Spinal cord (tissue), 10 donors: ENCODE data around the gene FBXW12. TPM values are rescaled to one million over a fixed set of nuclear protein-coding genes. Genes with fewer than 3 reads are reported as not detected.

Source experiments
- DNase-seq, 6 donors: peaks; one replicate each; pipeline versions ENCODE4 v3.0.0 to v3.0.0-alpha.2; 2013 to 2015; ENCODE audit warnings: low spot score in 6 of 6, low read depth in 4 of 6
- H3K27ac ChIP-seq: one replicate; pipeline ENCODE4 v1.5.1; 2013; ENCODE audit warnings: low read depth, low read length, control low read depth
- H3K27me3 ChIP-seq: one replicate; pipeline ENCODE4 v1.6.1; 2013; ENCODE audit warnings: low read length; ENCODE audit not compliant: control insufficient read depth, insufficient read depth
- H3K36me3 ChIP-seq: one replicate; pipeline ENCODE4 v1.6.1; 2013; ENCODE audit warnings: low read length; ENCODE audit not compliant: control insufficient read depth, insufficient read depth
- H3K4me1 ChIP-seq: one replicate; pipeline ENCODE4 v1.6.1; 2013; ENCODE audit warnings: low read length; ENCODE audit not compliant: control insufficient read depth, insufficient read depth
- H3K4me3 ChIP-seq: one replicate; pipeline ENCODE4 v1.5.1; 2013; ENCODE audit warnings: low read depth, low read length, control low read depth
- H3K9me3 ChIP-seq: one replicate; pipeline ENCODE4 v1.6.1; 2013; ENCODE audit warnings: low read length; ENCODE audit not compliant: control insufficient read depth, insufficient read depth
- WGBS: methylation state at CpG from one replicate; pipeline ENCODE4 v1.1.5; 2013; ENCODE audit warnings: missing lambda C conversion rate; ENCODE audit not compliant: insufficient coverage; 5-methylcytosine and 5-hydroxymethylcytosine counted together
- polyA plus RNA-seq, 2 donors: library from polyadenylated mRNA; unstranded; fragments of 120-200 nt; gene quantifications; one replicate each; pipeline ENCODE4 v1.2.1, GENCODE V29; 2013; ENCODE audit not compliant: insufficient read length in 2 of 2
- total RNA-seq, 2 donors: library from RNA; depleted of rRNA in 1 of 2; stranded (reverse); fragments of 120-200 nt in 1 of 2; fragments of >200 nt in 1 of 2; gene quantifications; one replicate each; pipeline versions ENCODE4 v1.2.3 to v1.2.4, GENCODE V29; 2013 to 2014
- donor health status: healthy.

The FBXW12 gene
- total and polyA plus RNA-seq, 4 donors, result 0.54 to 1.5 (median 0.80) TPM

DNA sequence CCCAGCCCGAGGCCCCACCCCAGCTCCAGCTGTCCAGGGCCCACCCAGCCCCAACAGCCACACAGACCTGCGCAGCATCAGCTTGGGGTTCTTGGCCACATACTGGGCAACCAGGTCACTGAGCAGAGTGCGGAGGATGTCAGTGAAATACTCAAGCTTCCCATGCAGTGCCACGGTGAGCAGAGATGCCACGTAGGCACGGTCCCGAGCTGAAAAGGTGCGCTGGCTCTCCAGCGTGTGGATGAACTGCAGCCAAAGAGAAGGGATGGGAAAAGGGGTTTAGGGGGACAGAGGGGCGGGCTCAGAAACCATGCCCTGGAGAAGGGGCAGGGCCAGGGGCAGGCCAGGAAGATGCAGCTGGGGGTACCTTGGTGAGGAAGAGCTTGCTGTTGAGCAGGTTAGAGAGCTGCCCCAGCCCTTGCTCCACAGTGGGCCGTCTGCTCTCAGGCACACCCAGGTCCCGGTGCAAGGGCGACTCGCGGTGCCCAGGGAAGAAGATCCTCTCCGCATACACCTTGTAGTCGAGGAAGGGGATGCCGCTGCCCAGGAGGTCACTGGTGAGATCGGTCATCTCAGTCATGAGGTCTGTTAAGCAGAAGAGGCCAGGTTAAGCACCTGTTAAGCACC lies 40.5 kb downstream of the FBXW12 start:
- no peak overlapping the region for H3K4me3 ChIP-seq
- no peak overlapping the region for H3K27ac ChIP-seq
- no peaks in the 10 kb centered on the region for H3K9me3 ChIP-seq
- 96% methylated on average over 19 of the region's 19 CpGs for WGBS
- no peaks in the 10 kb centered on the region for H3K4me1 ChIP-seq
- no peaks in the 10 kb centered on the region for H3K27me3 ChIP-seq
- H3K36me3 ChIP-seq, result peaks cover 97% of the 10 kb centered on the region
- DNase-seq, result no peak

DNA sequence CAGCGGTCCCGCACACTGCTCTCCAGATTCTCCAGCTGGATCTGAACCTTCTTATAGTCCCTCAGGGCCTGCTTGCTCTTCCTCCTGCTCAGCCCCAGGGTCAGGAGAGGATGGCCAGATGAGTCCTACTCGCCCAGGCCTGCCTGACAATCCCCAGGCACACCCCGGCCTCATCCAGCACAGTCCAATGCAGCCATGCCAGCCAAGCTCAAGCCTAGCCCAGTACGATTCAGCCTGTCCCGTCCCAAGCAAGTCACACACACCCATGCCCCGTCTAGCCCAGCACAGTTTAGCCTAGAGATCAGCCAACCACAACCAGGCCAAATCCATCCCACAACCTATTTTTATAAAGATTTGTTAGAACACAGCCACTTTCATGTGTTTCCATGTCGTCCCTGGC lies 41.1 kb downstream of the FBXW12 start:
- no peak for DNase-seq
- Histone ChIP-seq H3K9me3 (no peaks in the 10 kb centered on the region), H3K36me3 (peaks cover 98% of the 10 kb centered on the region), H3K27ac (no peak overlapping the region), H3K4me1 (no peaks in the 10 kb centered on the region), H3K4me3 (no peak overlapping the region), H3K27me3 (no peaks in the 10 kb centered on the region)
- WGBS, result 94% methylated on average over 8 of the region's 8 CpGs

DNA sequence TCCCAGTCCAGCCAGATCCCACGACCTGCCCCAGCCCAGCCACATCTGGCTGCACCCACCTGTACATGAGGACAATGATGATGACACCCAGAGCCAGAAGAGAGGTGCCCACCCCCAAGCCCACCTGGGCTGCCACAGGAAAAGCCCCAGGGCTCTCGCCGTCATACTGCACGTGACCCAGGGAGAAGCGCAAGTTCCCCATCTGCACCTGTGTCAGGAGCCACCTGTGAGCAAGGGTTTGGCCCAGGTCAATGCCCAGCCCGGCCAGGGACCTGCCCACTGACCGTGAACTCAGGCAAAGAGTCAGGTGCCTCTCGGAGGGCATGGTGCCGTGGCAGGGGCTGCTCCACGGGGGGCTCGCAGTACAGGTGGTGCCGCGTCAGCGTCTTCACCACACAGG lies 41.6 kb downstream of the FBXW12 start:
- no peaks in the 10 kb centered on the region for H3K9me3 ChIP-seq
- H3K27me3 ChIP-seq, result no peaks in the 10 kb centered on the region
- H3K27ac ChIP-seq, result no peak overlapping the region
- no peaks in the 10 kb centered on the region for H3K4me1 ChIP-seq
- H3K4me3 ChIP-seq, result no peak overlapping the region
- 94% methylated on average over 14 of the region's 14 CpGs for WGBS
- DNase-seq, result no peak
- H3K36me3 ChIP-seq, result peaks cover 98% of the 10 kb centered on the region

DNA sequence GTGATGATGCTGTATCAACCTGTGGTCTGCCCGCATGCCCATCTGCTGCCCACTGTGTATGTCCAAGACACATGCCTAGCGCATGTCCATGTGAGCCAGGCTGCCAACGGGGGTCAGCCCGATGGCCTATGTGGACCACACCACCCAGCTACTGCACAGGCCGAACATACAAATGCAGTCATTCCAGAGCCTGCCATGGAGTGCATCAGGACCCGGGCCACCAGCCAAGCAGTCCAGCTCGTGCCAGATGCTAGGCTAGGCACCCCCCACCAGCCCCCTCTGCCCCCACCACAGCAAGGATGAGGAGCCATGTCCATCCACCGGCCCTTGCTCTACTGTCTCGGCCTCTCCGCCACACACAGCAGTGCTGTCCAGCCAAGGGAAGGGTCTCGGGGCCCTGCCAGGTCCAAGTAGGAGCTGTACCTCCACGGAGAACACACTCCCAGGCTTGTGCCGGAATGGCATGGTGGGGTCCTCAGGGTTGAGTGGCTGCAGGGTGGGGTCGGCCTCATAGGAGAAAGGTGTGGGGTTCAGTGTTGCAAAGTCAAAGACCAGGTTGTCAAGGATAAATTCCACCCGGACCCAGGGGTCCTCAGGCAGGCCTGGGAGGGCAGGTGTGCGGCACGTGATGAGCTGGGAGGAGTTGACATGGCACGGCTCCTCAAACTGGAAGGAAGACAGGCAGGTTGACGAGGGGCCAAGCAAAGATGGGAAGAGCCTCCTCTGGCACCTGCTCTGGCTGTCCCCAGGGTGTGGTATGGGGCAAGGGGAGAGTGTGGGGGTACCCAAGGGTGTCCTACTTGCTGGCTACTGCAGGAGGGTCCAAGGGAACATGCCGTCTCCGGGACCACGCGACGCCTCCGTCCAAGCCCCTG lies 42.6 kb downstream of the FBXW12 start:
- DNase-seq, result peak in 1 of 6 donors; percentile 21
- Histone ChIP-seq H3K4me3 (no peak overlapping the region), H3K4me1 (no peaks in the 10 kb centered on the region), H3K27ac (no peak overlapping the region), H3K36me3 (peaks cover 98% of the 10 kb centered on the region), H3K9me3 (no peaks in the 10 kb centered on the region), H3K27me3 (no peaks in the 10 kb centered on the region)
- 88% methylated on average over 25 of the region's 25 CpGs for WGBS

DNA sequence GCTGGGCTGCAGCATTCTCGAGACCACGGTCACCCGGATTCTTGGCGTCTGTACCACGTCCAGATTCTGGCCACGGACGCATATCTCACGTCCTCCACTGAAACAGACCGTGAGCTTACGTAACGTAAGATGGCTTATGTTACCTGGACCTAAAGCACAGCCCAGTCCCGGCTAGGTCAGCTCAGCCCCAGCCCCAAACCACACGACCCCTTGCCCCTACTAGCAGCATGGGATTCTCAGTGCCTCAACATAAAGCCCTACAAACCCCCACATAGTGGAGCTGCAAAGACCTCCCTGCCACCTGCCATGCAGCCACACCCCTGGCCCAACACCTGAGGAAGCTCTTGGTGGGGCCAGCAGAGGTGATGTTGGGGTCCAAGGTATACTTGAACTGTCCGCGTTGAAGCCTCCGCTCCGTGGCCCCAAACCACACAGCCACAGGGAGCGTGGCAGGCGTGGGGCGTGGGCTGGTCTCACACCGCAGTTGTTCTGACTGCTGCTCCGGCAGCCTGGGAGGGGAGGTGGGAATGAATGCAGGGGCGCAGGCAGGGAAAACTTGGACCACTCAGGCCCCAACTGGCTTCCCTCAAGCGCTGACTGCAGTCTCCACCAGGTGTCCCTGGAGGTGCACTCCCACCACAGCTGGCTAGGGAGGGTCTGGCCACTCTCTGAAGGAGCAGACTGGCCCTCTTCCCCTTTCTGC lies 43.4 kb downstream of the FBXW12 start:
- H3K27ac ChIP-seq, result no peak overlapping the region
- no peak overlapping the region for H3K4me3 ChIP-seq
- DNase-seq, result no peak
- WGBS, result 97% methylated on average over 24 of the region's 24 CpGs
- no peaks in the 10 kb centered on the region for H3K4me1 ChIP-seq
- peaks cover 98% of the 10 kb centered on the region for H3K36me3 ChIP-seq
- no peaks in the 10 kb centered on the region for H3K9me3 ChIP-seq
- no peaks in the 10 kb centered on the region for H3K27me3 ChIP-seq

DNA sequence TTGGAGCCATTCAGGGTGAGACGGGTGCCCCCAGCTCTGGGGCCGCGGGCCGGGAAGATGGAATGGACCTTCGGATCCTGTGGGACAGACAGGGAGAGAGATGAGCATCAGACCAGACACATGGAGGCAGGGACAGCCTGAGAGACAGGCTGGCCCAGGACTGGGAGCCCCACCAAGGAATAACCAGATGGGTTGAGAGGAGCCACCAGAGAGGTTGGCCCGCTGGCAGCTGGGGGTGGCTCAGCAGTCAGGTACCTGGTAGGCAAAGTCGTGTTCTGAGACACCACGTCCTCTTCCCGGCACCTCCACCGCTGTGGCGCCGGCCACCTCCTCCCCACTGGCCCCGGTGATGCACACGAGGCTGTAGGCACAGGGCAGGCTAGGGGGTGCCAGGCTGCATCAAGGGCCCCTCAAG lies 44.1 kb downstream of the FBXW12 start:
- WGBS, result 93% methylated on average over 14 of the region's 14 CpGs
- no peaks in the 10 kb centered on the region for H3K27me3 ChIP-seq
- H3K4me1 ChIP-seq, result no peaks in the 10 kb centered on the region
- H3K27ac ChIP-seq, result no peak overlapping the region
- H3K4me3 ChIP-seq, result no peak overlapping the region
- peaks cover 98% of the 10 kb centered on the region for H3K36me3 ChIP-seq
- H3K9me3 ChIP-seq, result no peaks in the 10 kb centered on the region
- no peak for DNase-seq

DNA sequence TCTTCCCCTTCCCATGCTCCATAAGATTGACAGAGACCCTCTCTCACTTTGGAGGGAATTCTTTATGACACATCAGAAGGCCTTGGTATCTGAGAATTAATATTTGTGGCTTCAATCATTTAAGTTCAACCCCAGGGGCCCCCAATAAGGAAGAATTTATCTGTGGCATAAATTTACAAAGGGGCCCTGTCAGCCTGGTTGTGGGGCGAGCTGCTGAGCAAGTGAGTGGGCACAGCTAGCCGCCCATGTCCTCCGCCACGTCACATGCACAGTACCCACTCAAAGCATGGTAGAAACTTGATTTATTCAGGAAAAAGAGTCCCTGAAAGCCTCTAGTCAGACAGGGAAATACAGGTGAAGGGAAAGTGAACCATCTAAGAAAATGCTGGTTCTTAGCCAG lies 44.5 kb downstream of the FBXW12 start:
- H3K9me3 ChIP-seq, result no peaks in the 10 kb centered on the region
- DNase-seq, result no peak
- 87% methylated on average over 3 of the region's 4 CpGs for WGBS

DNA sequence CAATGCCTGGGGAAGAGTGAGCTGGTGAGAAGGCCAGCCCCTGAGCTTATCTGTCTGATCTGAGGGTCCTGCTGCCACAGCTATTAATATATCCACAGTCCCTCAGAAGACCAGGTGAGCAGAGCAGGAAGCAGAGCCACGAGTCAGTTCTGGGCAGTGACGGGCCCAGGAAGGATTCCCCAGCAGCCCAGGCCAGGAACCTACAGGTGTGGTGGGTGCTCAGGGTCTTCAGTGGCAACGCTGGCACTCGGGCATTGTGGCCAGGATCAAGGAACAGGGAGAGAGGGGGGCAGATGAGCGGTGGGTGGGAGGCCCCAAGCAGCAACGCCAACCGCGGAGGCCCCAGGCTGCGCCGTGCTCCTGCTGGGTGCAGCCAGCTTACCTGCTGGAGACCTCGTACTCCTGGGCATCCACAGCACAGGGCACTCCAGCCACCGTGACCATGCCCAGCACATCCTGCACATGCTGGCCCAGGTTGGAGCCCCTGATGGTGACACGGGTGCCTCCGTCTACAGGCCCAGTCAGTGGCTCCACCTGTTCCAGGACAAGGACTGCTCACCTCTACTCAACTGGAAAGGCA lies 45.6 kb downstream of the FBXW12 start:
- 95% methylated on average over 13 of the region's 14 CpGs for WGBS
- H3K4me1 ChIP-seq, result peaks cover 1% of the 10 kb centered on the region
- H3K4me3 ChIP-seq, result no peak overlapping the region
- DNase-seq, result no peak
- H3K27ac ChIP-seq, result no peak overlapping the region
- H3K36me3 ChIP-seq, result peaks cover 97% of the 10 kb centered on the region
- H3K9me3 ChIP-seq, result no peaks in the 10 kb centered on the region
- H3K27me3 ChIP-seq, result no peaks in the 10 kb centered on the region

More for the DNA sequence above, 44.5 kb downstream of the FBXW12 start:
- no peaks in the 10 kb centered on the region for H3K4me1 ChIP-seq
- no peak overlapping the region for H3K4me3 ChIP-seq
- H3K27ac ChIP-seq, result no peak overlapping the region
- H3K36me3 ChIP-seq, result peaks cover 97% of the 10 kb centered on the region
- H3K27me3 ChIP-seq, result no peaks in the 10 kb centered on the region

DNA sequence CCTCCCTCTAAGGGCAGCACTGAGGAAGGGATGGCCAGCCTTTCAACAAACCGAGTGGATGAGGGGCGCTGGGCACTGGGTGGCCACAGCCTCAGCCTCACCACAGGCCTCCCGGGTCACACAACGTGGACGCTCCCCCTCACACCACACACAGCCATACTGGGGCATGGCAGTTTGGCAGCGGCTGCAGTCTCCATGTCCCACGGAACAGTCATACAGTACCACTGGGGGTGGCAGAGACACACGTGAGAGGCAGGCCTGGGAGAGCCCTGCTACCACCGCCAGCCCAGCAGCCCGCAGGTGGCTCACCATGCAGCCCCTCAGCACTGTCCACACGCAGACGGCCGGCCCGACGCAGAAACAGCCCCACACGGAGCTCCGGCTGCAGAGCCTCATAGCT lies 46.1 kb downstream of the FBXW12 start:
- Histone ChIP-seq H3K27me3 (no peaks in the 10 kb centered on the region), H3K36me3 (peaks cover 97% of the 10 kb centered on the region), H3K4me1 (peaks cover 6% of the 10 kb centered on the region), H3K27ac (no peak overlapping the region), H3K9me3 (no peaks in the 10 kb centered on the region), H3K4me3 (no peak overlapping the region)
- WGBS, result 91% methylated on average over 13 of the region's 17 CpGs
- no peak for DNase-seq
